Testis (tissue), 3 donors: Measurements from ENCODE around the gene SLC35E1. TPM values are rescaled to one million over a fixed set of nuclear protein-coding genes. Genes with fewer than 3 reads are reported as not detected.

Experiments used
- DNase-seq: peaks from one replicate; pipeline ENCODE4 v3.0.0-alpha.2; 2019
- H3K27ac ChIP-seq, 2 donors: fragments of 200-600 bp; sonication (generic); one replicate each; pipeline ENCODE4 v1.5.1; 2019
- H3K27me3 ChIP-seq: fragments of 200-600 bp; sonication (generic); one replicate; pipeline ENCODE4 v1.5.1; 2019
- H3K36me3 ChIP-seq: fragments of 200-600 bp; sonication (generic); one replicate; pipeline ENCODE4 v1.5.1; 2017; ENCODE audit warnings: low read depth; ENCODE audit errors: missing control alignments
- H3K4me1 ChIP-seq: fragments of 200-600 bp; sonication (generic); one replicate; pipeline ENCODE4 v1.5.1; 2019
- H3K4me3 ChIP-seq, 2 donors: fragments of 200-600 bp; sonication (generic); one replicate each; pipeline ENCODE4 v1.5.1; 2017 to 2019
- H3K9me3 ChIP-seq: fragments of 200-600 bp; sonication (generic); one replicate; pipeline ENCODE4 v1.5.1; 2017
- POLR2A ChIP-seq: fragments of 450-650 bp; IDR thresholded peaks from one replicate; pipeline ENCODE4 v1.6.1; 2017; ENCODE audit warnings: antibody characterized with exemption, mild to moderate bottlenecking, moderate library complexity
- WGBS, 2 donors: methylation state at CpG; one replicate each; pipeline ENCODE4 v1.1.5; 2018; 5-methylcytosine and 5-hydroxymethylcytosine counted together
- intact Hi-C: fragments of 100-400 bp; cut with DNase I; formaldehyde crosslinking; loops from one replicate; pipeline ENCODE4 v1.15.1; 2023; ENCODE audit warnings: low total_unique reads
- polyA plus RNA-seq: library from polyadenylated mRNA; stranded (reverse); fragments of 350-450 nt; fragmentation: Illumina TruSeq; extraction: RNeasy Lipid Tissue Mini Kit (QIAGEN cat#74804); gene quantifications from one replicate; pipeline ENCODE4 v1.2.3, GENCODE V29; 2014; ENCODE audit warnings: low read depth, low replicate concordance; ENCODE audit not compliant: insufficient read depth
- total RNA-seq, 2 donors: library from RNA; depleted of rRNA; stranded (reverse); fragments of >200 nt; gene quantifications; one replicate each; pipeline ENCODE4 v1.2.3, GENCODE V29; 2016
- TF ChIP-seq, protein P1 (sequence below), 3 experiments: fragments of 450-650 bp in 2 of 3; fragments of 200-600 bp in 1 of 3; sonication (generic) in 1 of 3; IDR thresholded peaks; one replicate each; pipeline ENCODE4 v1.5.1; 2016 to 2019; ENCODE audit warnings: antibody characterized with exemption in 3 of 3, mild to moderate bottlenecking in 2 of 3, moderate library complexity in 1 of 3

The SLC35E1 gene
- total and polyA plus RNA-seq, 3 donors from 2014 or later, result 20.3 to 56.3 (median 54.0) TPM

DNA sequence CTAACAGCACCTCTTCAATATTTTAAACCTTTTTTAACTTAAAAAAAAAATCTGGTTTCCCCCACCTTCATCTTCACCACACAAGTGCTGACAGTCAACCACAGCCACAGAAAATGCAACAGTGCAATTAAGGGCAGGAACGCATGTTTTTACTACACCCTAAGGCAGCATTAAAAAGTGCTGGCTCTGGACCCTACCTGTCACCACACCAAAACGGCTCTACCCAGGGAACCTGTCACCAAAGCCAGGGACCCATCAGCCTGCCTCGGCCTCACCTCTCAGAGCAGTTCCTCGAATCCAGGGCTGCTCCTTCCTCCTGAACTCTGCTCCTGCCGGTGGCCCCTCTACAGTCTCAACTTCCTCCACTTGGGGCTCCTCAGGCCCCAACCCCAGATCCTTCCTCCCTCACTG, 22.5 kb upstream of the SLC35E1 start:
- Histone ChIP-seq H3K4me3 (no peak overlapping the region), H3K27ac (no peak overlapping the region), H3K9me3 (no peaks in the 10 kb centered on the region), H3K27me3 (no peaks in the 10 kb centered on the region), H3K36me3 (no peaks in the 10 kb centered on the region), H3K4me1 (peaks cover 41% of the 10 kb centered on the region)
- intact Hi-C loops, result no loop called here
- no peak for DNase-seq
- 79 to 86% methylated on average over 4 to 5 of the region's 5 CpGs for WGBS, 2 donors
- TF ChIP-seq, protein P1, sequence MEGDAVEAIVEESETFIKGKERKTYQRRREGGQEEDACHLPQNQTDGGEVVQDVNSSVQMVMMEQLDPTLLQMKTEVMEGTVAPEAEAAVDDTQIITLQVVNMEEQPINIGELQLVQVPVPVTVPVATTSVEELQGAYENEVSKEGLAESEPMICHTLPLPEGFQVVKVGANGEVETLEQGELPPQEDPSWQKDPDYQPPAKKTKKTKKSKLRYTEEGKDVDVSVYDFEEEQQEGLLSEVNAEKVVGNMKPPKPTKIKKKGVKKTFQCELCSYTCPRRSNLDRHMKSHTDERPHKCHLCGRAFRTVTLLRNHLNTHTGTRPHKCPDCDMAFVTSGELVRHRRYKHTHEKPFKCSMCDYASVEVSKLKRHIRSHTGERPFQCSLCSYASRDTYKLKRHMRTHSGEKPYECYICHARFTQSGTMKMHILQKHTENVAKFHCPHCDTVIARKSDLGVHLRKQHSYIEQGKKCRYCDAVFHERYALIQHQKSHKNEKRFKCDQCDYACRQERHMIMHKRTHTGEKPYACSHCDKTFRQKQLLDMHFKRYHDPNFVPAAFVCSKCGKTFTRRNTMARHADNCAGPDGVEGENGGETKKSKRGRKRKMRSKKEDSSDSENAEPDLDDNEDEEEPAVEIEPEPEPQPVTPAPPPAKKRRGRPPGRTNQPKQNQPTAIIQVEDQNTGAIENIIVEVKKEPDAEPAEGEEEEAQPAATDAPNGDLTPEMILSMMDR (IDR thresholded peaks at IDR 0.05), result no peak
- no peak for TF ChIP-seq POLR2A

DNA sequence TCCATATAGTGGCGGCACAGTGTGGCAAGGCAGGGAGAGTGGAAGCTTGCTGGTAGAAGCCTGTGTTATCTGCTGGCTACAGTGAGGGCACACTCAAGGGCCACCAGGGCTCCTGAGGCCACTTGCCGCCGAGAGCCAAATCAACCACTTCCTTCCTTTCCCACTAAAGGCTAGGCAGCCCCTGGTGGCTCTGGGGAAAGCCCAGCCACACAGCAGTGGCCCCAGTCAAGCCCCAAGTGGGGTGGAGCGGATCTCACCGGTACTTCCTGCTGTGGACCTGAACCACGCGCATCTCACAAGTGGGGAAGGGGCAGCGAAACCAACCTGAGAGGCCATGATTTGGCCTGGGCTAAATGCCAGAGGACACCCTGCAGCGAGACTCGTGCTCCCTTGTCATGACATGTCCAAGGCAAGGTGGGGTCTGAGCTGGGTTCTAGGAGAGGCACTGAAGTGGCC, 21.9 kb upstream of the SLC35E1 start:
- intact Hi-C loops, result no loop called here
- no peak for DNase-seq
- Histone ChIP-seq H3K27me3 (no peaks in the 10 kb centered on the region), H3K27ac (no peak overlapping the region), H3K4me1 (peaks cover 41% of the 10 kb centered on the region), H3K4me3 (no peak overlapping the region), H3K36me3 (no peaks in the 10 kb centered on the region), H3K9me3 (no peaks in the 10 kb centered on the region)
- TF ChIP-seq, protein P1 (IDR thresholded peaks at IDR 0.05), result no peak
- no peak for TF ChIP-seq POLR2A
- WGBS, 2 donors, result 79 to 88% methylated on average over 8 to 10 of the region's 10 CpGs

DNA sequence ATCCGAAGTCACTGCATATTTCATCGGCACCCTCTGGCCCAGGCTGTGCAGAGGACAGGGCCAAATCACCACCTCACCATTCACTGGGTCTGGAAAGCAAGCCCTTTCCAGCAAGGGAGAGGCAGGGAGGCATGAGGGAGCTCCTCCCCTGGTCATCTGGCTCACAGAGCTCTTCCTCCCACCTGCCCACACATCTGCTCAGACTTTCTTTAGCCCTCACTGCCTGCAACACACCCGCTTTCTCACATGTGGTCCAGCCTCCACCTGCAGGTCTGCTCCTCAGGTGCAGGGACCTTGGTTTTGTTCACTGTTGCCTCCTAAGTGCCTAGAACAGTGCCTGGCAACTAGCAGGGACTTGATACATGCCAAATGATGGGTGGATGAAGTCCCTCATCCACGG, 21.0 kb upstream of the SLC35E1 start:
- H3K4me1 ChIP-seq, result peaks cover 42% of the 10 kb centered on the region
- WGBS, 2 donors, result 92 to 96% methylated on average over 4 of the region's 4 CpGs

DNA sequence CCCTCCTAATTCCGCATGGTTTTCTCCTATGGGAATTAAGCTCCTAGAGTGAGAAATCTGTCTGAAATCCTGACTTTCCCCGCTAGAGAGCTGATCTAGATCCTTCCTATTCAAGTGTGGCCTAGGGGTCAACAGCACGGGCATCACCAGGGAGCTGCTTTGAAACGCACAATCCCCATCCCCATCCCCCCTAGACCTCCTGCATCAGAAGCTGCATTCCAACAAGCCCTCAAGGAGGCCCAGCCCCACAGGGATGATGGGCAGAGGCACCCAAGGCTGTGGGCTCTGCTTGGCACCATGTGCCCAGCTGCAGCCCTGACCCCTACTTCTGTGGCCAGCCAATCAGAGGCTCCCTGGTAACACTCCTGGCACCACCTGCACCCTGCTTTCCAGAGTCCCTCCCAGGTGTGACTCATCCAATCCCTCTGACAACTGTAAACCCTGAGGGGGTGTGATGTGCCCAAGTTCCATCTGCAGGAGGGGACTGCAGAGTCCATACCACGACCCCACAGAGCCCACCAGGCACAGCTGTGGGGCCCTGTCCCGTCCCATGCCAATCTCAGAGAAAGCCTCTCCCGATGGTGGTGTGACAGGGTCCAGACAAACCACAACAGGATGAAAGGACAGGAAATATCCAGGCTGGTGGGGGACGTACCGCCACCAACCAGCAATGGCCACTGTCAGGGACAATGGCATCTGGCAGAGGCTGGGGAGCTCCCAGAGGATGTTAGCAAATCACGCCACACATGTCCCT, 19.8 kb upstream of the SLC35E1 start:
- TF ChIP-seq, protein P1 (IDR thresholded peaks at IDR 0.05), result no peak
- no peak for TF ChIP-seq POLR2A
- Histone ChIP-seq H3K27me3 (no peaks in the 10 kb centered on the region), H3K4me3 (no peak overlapping the region), H3K4me1 (peaks cover 45% of the 10 kb centered on the region), H3K27ac (no peak overlapping the region), H3K36me3 (no peaks in the 10 kb centered on the region), H3K9me3 (no peaks in the 10 kb centered on the region)
- WGBS, 2 donors, result 77 to 80% methylated on average over 8 to 10 of the region's 10 CpGs
- intact Hi-C loops, result no loop called here
- DNase-seq, result no peak

More for the DNA sequence above, 21.0 kb upstream of the SLC35E1 start:
- no peak overlapping the region for H3K27ac ChIP-seq
- H3K36me3 ChIP-seq, result no peaks in the 10 kb centered on the region
- H3K27me3 ChIP-seq, result no peaks in the 10 kb centered on the region
- H3K9me3 ChIP-seq, result no peaks in the 10 kb centered on the region
- TF ChIP-seq, protein P1 (IDR thresholded peaks at IDR 0.05), result no peak
- no peak for TF ChIP-seq POLR2A
- intact Hi-C loops, result no loop called here
- H3K4me3 ChIP-seq, result no peak overlapping the region
- DNase-seq, result no peak
